Activated T-cell treated with anti-CD3 and anti-CD28 coated beads, Interleukin-2, amount 50 U/mL, for 4 hours (primary cell): ENCODE results near the gene E2F3. TPM values are rescaled to one million over a fixed set of nuclear protein-coding genes. Genes with fewer than 3 reads are reported as not detected.

Experiments
- ATAC-seq, 2 donors: fragments of 200-7000 bp; cut with Tn5 transposase; one replicate each; pipeline ENCODE4 v1.10.0; 2021
- DNase-seq: peaks from one replicate; pipeline ENCODE4 v3.0.0-alpha.2; 2020
- H3K27me3 Mint-ChIP-seq: one replicate; pipeline ENCODE4 v1.8.0; 2021; ENCODE audit warnings: low read depth, mixed read lengths
- H3K36me3 Mint-ChIP-seq: one replicate; pipeline ENCODE4 v1.8.0; 2022; ENCODE audit warnings: mixed read lengths; ENCODE audit not compliant: insufficient read depth
- H3K4me1 Mint-ChIP-seq: one replicate; pipeline ENCODE4 v1.8.0; 2021; ENCODE audit warnings: low read depth, mixed read lengths
- H3K4me3 Mint-ChIP-seq: one replicate; pipeline ENCODE4 v1.8.0; 2021; ENCODE audit warnings: mild to moderate bottlenecking, moderate library complexity, mixed read lengths
- H3K9me3 Mint-ChIP-seq: one replicate; pipeline ENCODE4 v1.8.0; 2021; ENCODE audit warnings: mixed read lengths
- total RNA-seq, 3 donors: library from RNA; stranded (reverse); gene quantifications; one replicate each; pipeline ENCODE4 v1.2.1, GENCODE V29; 2021

E2F3 gene
- total RNA-seq, 3 donors from 2014 or later, result 19.2 to 24.2 (median 20.2) TPM

GRCh38 chr6:20409427-20409971 lies 7.8 kb downstream of the E2F3 start:
- Mint-ChIP-seq H3K4me1 (peaks cover 68% of the 10 kb centered on the region), H3K27me3 (no peaks in the 10 kb centered on the region), H3K9me3 (no peaks in the 10 kb centered on the region), H3K4me3 (peak overlapping the region; percentile 41), H3K36me3 (peaks cover 17% of the 10 kb centered on the region)
- DNase-seq (no peak), ATAC-seq (peak; percentile 59 to 65)

GRCh38 chr6:20411544-20411943 lies 9.9 kb downstream of the E2F3 start:
- Mint-ChIP-seq H3K36me3 (peaks cover 14% of the 10 kb centered on the region), H3K4me1 (peaks cover 73% of the 10 kb centered on the region), H3K27me3 (no peaks in the 10 kb centered on the region), H3K4me3 (peak overlapping the region; percentile 46), H3K9me3 (no peaks in the 10 kb centered on the region)
- DNase-seq (no peak), ATAC-seq (no peak)

GRCh38 chr6:20411953-20412681 lies 10.4 kb downstream of the E2F3 start:
- Mint-ChIP-seq H3K36me3 (peaks cover 12% of the 10 kb centered on the region), H3K9me3 (no peaks in the 10 kb centered on the region), H3K4me3 (no peak overlapping the region), H3K27me3 (no peaks in the 10 kb centered on the region), H3K4me1 (peaks cover 74% of the 10 kb centered on the region)
- DNase-seq (no peak), ATAC-seq (no peak)

GRCh38 chr6:20412682-20413073 lies 11.0 kb downstream of the E2F3 start:
- Mint-ChIP-seq H3K9me3 (no peaks in the 10 kb centered on the region), H3K36me3 (peaks cover 12% of the 10 kb centered on the region), H3K4me3 (no peak overlapping the region), H3K4me1 (peaks cover 71% of the 10 kb centered on the region), H3K27me3 (no peaks in the 10 kb centered on the region)
- DNase-seq (no peak), ATAC-seq (no peak)

GRCh38 chr6:20413826-20414225 lies 12.1 kb downstream of the E2F3 start:
- H3K9me3 Mint-ChIP-seq, result no peaks in the 10 kb centered on the region
- DNase-seq, result no peak
- no peak for ATAC-seq
- H3K4me3 Mint-ChIP-seq, result no peak overlapping the region
- peaks cover 70% of the 10 kb centered on the region for H3K4me1 Mint-ChIP-seq
- no peaks in the 10 kb centered on the region for H3K27me3 Mint-ChIP-seq
- peaks cover 12% of the 10 kb centered on the region for H3K36me3 Mint-ChIP-seq

- Mint-ChIP-seq H3K9me3 (no peaks in the 10 kb centered on the region), H3K36me3 (peaks cover 12% of the 10 kb centered on the region), H3K27me3 (no peaks in the 10 kb centered on the region), H3K4me1 (peaks cover 64% of the 10 kb centered on the region), H3K4me3 (no peak overlapping the region)
- DNase-seq (no peak), ATAC-seq (no peak)
These were observed 13.0 kb downstream of the E2F3 start for GRCh38 chr6:20414711-20415110.

GRCh38 chr6:20415304-20415703 lies 13.6 kb downstream of the E2F3 start:
- Mint-ChIP-seq H3K36me3 (peaks cover 14% of the 10 kb centered on the region), H3K4me3 (no peak overlapping the region), H3K4me1 (peaks cover 64% of the 10 kb centered on the region), H3K9me3 (no peaks in the 10 kb centered on the region), H3K27me3 (no peaks in the 10 kb centered on the region)
- no peak for DNase-seq
- ATAC-seq, result no peak

GRCh38 chr6:20415712-20416454 lies 14.2 kb downstream of the E2F3 start:
- H3K4me1 Mint-ChIP-seq, result peaks cover 63% of the 10 kb centered on the region
- H3K27me3 Mint-ChIP-seq, result no peaks in the 10 kb centered on the region
- peaks cover 16% of the 10 kb centered on the region for H3K36me3 Mint-ChIP-seq
- DNase-seq, result no peak
- no peak overlapping the region for H3K4me3 Mint-ChIP-seq
- ATAC-seq, result peak in 1 of 2 donors; percentile 46
- no peaks in the 10 kb centered on the region for H3K9me3 Mint-ChIP-seq

- ATAC-seq (peak in 1 of 2 donors; percentile 21), DNase-seq (no peak)
- Mint-ChIP-seq H3K36me3 (peaks cover 22% of the 10 kb centered on the region), H3K9me3 (peaks cover 5% of the 10 kb centered on the region), H3K4me3 (no peak overlapping the region), H3K27me3 (no peaks in the 10 kb centered on the region), H3K4me1 (peaks cover 58% of the 10 kb centered on the region)
These were observed 15.1 kb downstream of the E2F3 start for GRCh38 chr6:20416567-20417345.

- DNase-seq (no peak), ATAC-seq (no peak)
- peaks cover 5% of the 10 kb centered on the region for H3K9me3 Mint-ChIP-seq
- H3K27me3 Mint-ChIP-seq, result no peaks in the 10 kb centered on the region
- peaks cover 56% of the 10 kb centered on the region for H3K4me1 Mint-ChIP-seq
- H3K4me3 Mint-ChIP-seq, result no peak overlapping the region
- peaks cover 22% of the 10 kb centered on the region for H3K36me3 Mint-ChIP-seq
These were observed 16.1 kb downstream of the E2F3 start for GRCh38 chr6:20417819-20418218.

- peaks cover 16% of the 10 kb centered on the region for H3K36me3 Mint-ChIP-seq
- ATAC-seq, result no peak
- peaks cover 29% of the 10 kb centered on the region for H3K4me1 Mint-ChIP-seq
- H3K9me3 Mint-ChIP-seq, result peaks cover 1% of the 10 kb centered on the region
- no peak for DNase-seq
- H3K4me3 Mint-ChIP-seq, result no peak overlapping the region
- no peaks in the 10 kb centered on the region for H3K27me3 Mint-ChIP-seq
These were observed 24.8 kb downstream of the E2F3 start for GRCh38 chr6:20426177-20427082.

- H3K27me3 Mint-ChIP-seq, result no peaks in the 10 kb centered on the region
- no peak for ATAC-seq
- H3K9me3 Mint-ChIP-seq, result peaks cover 6% of the 10 kb centered on the region
- H3K36me3 Mint-ChIP-seq, result peaks cover 18% of the 10 kb centered on the region
- DNase-seq, result no peak
- peaks cover 24% of the 10 kb centered on the region for H3K4me1 Mint-ChIP-seq
- H3K4me3 Mint-ChIP-seq, result no peak overlapping the region
These were observed 26.2 kb downstream of the E2F3 start for GRCh38 chr6:20427856-20428255.

GRCh38 chr6:20432692-20433091 lies 31.0 kb downstream of the E2F3 start:
- H3K36me3 Mint-ChIP-seq, result peaks cover 21% of the 10 kb centered on the region
- H3K4me1 Mint-ChIP-seq, result peaks cover 6% of the 10 kb centered on the region
- no peak overlapping the region for H3K4me3 Mint-ChIP-seq
- ATAC-seq, result no peak
- H3K9me3 Mint-ChIP-seq, result peaks cover 6% of the 10 kb centered on the region
- no peak for DNase-seq
- H3K27me3 Mint-ChIP-seq, result no peaks in the 10 kb centered on the region
